Suprapubic skin (tissue), 4 donors: Measurements from ENCODE around the gene ARFRP1. TPM values are rescaled to one million over a fixed set of nuclear protein-coding genes. Genes with fewer than 3 reads are reported as not detected.

ENCODE experiments used
- DNase-seq, 2 donors: peaks; one replicate each; pipeline ENCODE4 v3.0.0-alpha.2; 2019; ENCODE audit warnings: low spot score in 2 of 2
- H3K27ac ChIP-seq: fragments of 200-600 bp; sonication (generic); one replicate; pipeline ENCODE4 v1.5.1; 2019
- H3K27me3 ChIP-seq: fragments of 200-600 bp; sonication (generic); one replicate; pipeline ENCODE4 v1.5.1; 2019
- H3K36me3 ChIP-seq: fragments of 200-600 bp; sonication (generic); one replicate; pipeline ENCODE4 v1.5.1; 2019
- H3K4me1 ChIP-seq: fragments of 200-600 bp; sonication (generic); one replicate; pipeline ENCODE4 v1.5.1; 2019
- H3K4me3 ChIP-seq: fragments of 200-600 bp; sonication (generic); one replicate; pipeline ENCODE4 v1.5.1; 2019; ENCODE audit warnings: mild to moderate bottlenecking
- H3K9me3 ChIP-seq: fragments of 200-600 bp; sonication (generic); one replicate; pipeline ENCODE4 v1.5.1; 2019
- CTCF ChIP-seq, 2 donors: fragments of 200-600 bp in 1 of 2; fragments of 450-650 bp in 1 of 2; sonication (generic) in 1 of 2; IDR thresholded peaks; one replicate each; pipeline ENCODE4 v1.5.1; 2016 to 2019; ENCODE audit warnings: antibody characterized with exemption in 2 of 2, mild to moderate bottlenecking in 1 of 2, moderate library complexity in 1 of 2
- EP300 ChIP-seq: sonication (generic); formaldehyde crosslinking; IDR thresholded peaks from one replicate; pipeline ENCODE4 v1.6.1; 2017; ENCODE audit warnings: antibody characterized with exemption
- POLR2A ChIP-seq, 2 donors: fragments of 450-650 bp; IDR thresholded peaks; one replicate each; pipeline ENCODE4 v1.6.1; 2017; ENCODE audit warnings: antibody characterized with exemption in 2 of 2, mild to moderate bottlenecking in 2 of 2, moderate library complexity in 2 of 2
- POLR2AphosphoS5 ChIP-seq, 3 donors: sonication (generic); formaldehyde crosslinking; IDR thresholded peaks; one replicate each; pipeline ENCODE4 v1.6.1; 2017; ENCODE audit warnings: antibody characterized with exemption in 3 of 3
- WGBS: methylation state at CpG from one replicate; pipeline ENCODE4 v1.1.5; 2018; 5-methylcytosine and 5-hydroxymethylcytosine counted together
- total RNA-seq, 4 donors: library from RNA; depleted of rRNA; stranded (reverse); fragments of >200 nt; gene quantifications; one replicate each; pipeline ENCODE4 v1.1.0, GENCODE V29; 2016

ARFRP1 gene
- total RNA-seq, 4 donors from 2014 or later, result 22.1 to 31.9 (median 27.6) TPM

- peak in 1 of 2 donors; percentile 79 for DNase-seq
- WGBS, result no CpG with 5 or more reads among the region's 43 CpGs
- Histone ChIP-seq H3K4me3 (peak overlapping the region; percentile 53), H3K27ac (no peak overlapping the region), H3K27me3 (no peaks in the 10 kb centered on the region), H3K9me3 (no peaks in the 10 kb centered on the region), H3K4me1 (peaks cover 55% of the 10 kb centered on the region), H3K36me3 (peaks cover 45% of the 10 kb centered on the region)
- no peak for TF ChIP-seq POLR2A (IDR thresholded peaks at IDR 0.05)
- no peak for TF ChIP-seq CTCF (IDR thresholded peaks at IDR 0.05)
- TF ChIP-seq POLR2AphosphoS5 (IDR thresholded peaks at IDR 0.05), result no peak
- no peak for TF ChIP-seq EP300
Observed at GRCh38 chr20:63737945-63738686, 30.3 kb upstream of the ARFRP1 start.

GRCh38 chr20:63737695-63737944 lies 29.8 kb upstream of the ARFRP1 start:
- peaks cover 40% of the 10 kb centered on the region for H3K36me3 ChIP-seq
- no peaks in the 10 kb centered on the region for H3K9me3 ChIP-seq
- H3K4me3 ChIP-seq, result peak overlapping the region; percentile 53
- DNase-seq, result no peak
- H3K27ac ChIP-seq, result no peak overlapping the region
- no peaks in the 10 kb centered on the region for H3K27me3 ChIP-seq
- TF ChIP-seq CTCF (IDR thresholded peaks at IDR 0.05), result no peak
- TF ChIP-seq POLR2A (IDR thresholded peaks at IDR 0.05), result no peak
- TF ChIP-seq EP300, result no peak
- no peak for TF ChIP-seq POLR2AphosphoS5 (IDR thresholded peaks at IDR 0.05)
- no CpG with 5 or more reads among the region's 26 CpGs for WGBS
- H3K4me1 ChIP-seq, result peaks cover 55% of the 10 kb centered on the region

GRCh38 chr20:63736893-63737694 lies 29.3 kb upstream of the ARFRP1 start:
- no peaks in the 10 kb centered on the region for H3K27me3 ChIP-seq
- peak overlapping the region; percentile 4 for H3K27ac ChIP-seq
- peaks cover 53% of the 10 kb centered on the region for H3K4me1 ChIP-seq
- DNase-seq, result no peak
- no peak for TF ChIP-seq POLR2AphosphoS5 (IDR thresholded peaks at IDR 0.05)
- no peak for TF ChIP-seq EP300
- TF ChIP-seq CTCF (IDR thresholded peaks at IDR 0.05), result no peak
- TF ChIP-seq POLR2A (IDR thresholded peaks at IDR 0.05), result no peak
- 53% methylated on average over 2 of the region's 30 CpGs for WGBS
- peaks cover 35% of the 10 kb centered on the region for H3K36me3 ChIP-seq
- peak overlapping the region; percentile 53 for H3K4me3 ChIP-seq
- H3K9me3 ChIP-seq, result no peaks in the 10 kb centered on the region

- DNase-seq, result peak; percentile 60 to 79
- peaks cover 43% of the 10 kb centered on the region for H3K4me1 ChIP-seq
- H3K9me3 ChIP-seq, result no peaks in the 10 kb centered on the region
- TF ChIP-seq POLR2A (IDR thresholded peaks at IDR 0.05) (no peak), CTCF (IDR thresholded peaks at IDR 0.05) (no peak), EP300 (no peak), POLR2AphosphoS5 (IDR thresholded peaks at IDR 0.05) (no peak)
- H3K4me3 ChIP-seq, result peak within 1 kb of the TSS; percentile 53
- 58% methylated on average over 14 of the region's 31 CpGs for WGBS
- H3K27ac ChIP-seq, result peak within 1 kb of the TSS; percentile 4
- H3K36me3 ChIP-seq, result peaks cover 31% of the 10 kb centered on the region
- H3K27me3 ChIP-seq, result no peaks in the 10 kb centered on the region
Observed at GRCh38 chr20:63735859-63736718, 28.3 kb upstream of the ARFRP1 start, which contains the start of gene LIME1. TSS of gene LIME1 (plus strand) at chr20:63736664. CDS start at chr20:63737550, 886 bp downstream.
